Activated T-cell treated with anti-CD3 and anti-CD28 coated beads, Interleukin-2, amount 50 U/mL, for 48 hours (primary cell): ENCODE measurements around the gene CASP6.

Experiments
- DNase-seq, 2 experiments: peaks; one replicate each; pipeline ENCODE4 v3.0.0-alpha.2; 2020

CASP6 gene

GRCh38 chr4:109702950-109703663 lies at the start of gene CASP6:
CASP6 (minus strand) TSS chr4:109703445; CDS start chr4:109703395, 50 bp downstream.
- DNase-seq, result peak; percentile 78 to 81

GRCh38 chr4:109752525-109752924 lies 49.3 kb upstream of the CASP6 start:
- DNase-seq, result no peak

- DNase-seq, result no peak
Observed at GRCh38 chr4:109751852-109752251, 48.6 kb upstream of the CASP6 start.

- DNase-seq, result no peak
Observed at GRCh38 chr4:109750652-109751244, 47.5 kb upstream of the CASP6 start.

GRCh38 chr4:109749388-109750082 lies 46.3 kb upstream of the CASP6 start:
- no peak for DNase-seq

GRCh38 chr4:109748114-109748513 lies 44.9 kb upstream of the CASP6 start:
- no peak for DNase-seq

- no peak for DNase-seq
Observed at GRCh38 chr4:109746728-109747127, 43.5 kb upstream of the CASP6 start.

- DNase-seq, result no peak
Observed at GRCh38 chr4:109745830-109746229, 42.6 kb upstream of the CASP6 start.

GRCh38 chr4:109739547-109739946 lies 36.3 kb upstream of the CASP6 start:
- DNase-seq, result no peak

- no peak for DNase-seq
Observed at GRCh38 chr4:109738104-109738872, 35.0 kb upstream of the CASP6 start.

- DNase-seq, result no peak
Observed at GRCh38 chr4:109735566-109736365, 32.5 kb upstream of the CASP6 start.

- DNase-seq, result no peak
Observed at GRCh38 chr4:109733728-109734127, 30.5 kb upstream of the CASP6 start.

- DNase-seq, result no peak
Observed at GRCh38 chr4:109730619-109731545, 27.6 kb upstream of the CASP6 start.

- peak; percentile 78 to 84 for DNase-seq
Observed at GRCh38 chr4:109729718-109730618, 26.7 kb upstream of the CASP6 start, which contains the start of gene PLA2G12A. PLA2G12A (minus strand) TSS chr4:109730070; CDS start chr4:109729809, 261 bp downstream.

GRCh38 chr4:109729117-109729717 lies 26.0 kb upstream of the CASP6 start:
- DNase-seq, result no peak

GRCh38 chr4:109728385-109728784 lies 25.1 kb upstream of the CASP6 start:
- no peak for DNase-seq

- no peak for DNase-seq
Observed at GRCh38 chr4:109723110-109723509, 19.9 kb upstream of the CASP6 start.

GRCh38 chr4:109722357-109722756 lies 19.1 kb upstream of the CASP6 start:
- DNase-seq, result no peak

GRCh38 chr4:109721033-109721432 lies 17.8 kb upstream of the CASP6 start:
- DNase-seq, result no peak

- DNase-seq, result no peak
Observed at GRCh38 chr4:109719604-109720003, 16.4 kb upstream of the CASP6 start.
